CD4-positive, alpha-beta T cell treated with Interleukin-15 for 1 hour (primary cell): ENCODE results near the gene SLC18A2.
"Not testable (repeated sequence)": the region's sequence is repeated elsewhere in the genome, so short reads cannot be mapped to it uniquely, and the experiment has no call there.

Experiments used
- DNase-seq: peaks from one replicate; pipeline ENCODE4 v3.0.0-alpha.2; 2020

SLC18A2 gene

GRCh38 chr10:117266400-117266799 lies 25.5 kb downstream of the SLC18A2 start:
- no peak for DNase-seq

DNA sequence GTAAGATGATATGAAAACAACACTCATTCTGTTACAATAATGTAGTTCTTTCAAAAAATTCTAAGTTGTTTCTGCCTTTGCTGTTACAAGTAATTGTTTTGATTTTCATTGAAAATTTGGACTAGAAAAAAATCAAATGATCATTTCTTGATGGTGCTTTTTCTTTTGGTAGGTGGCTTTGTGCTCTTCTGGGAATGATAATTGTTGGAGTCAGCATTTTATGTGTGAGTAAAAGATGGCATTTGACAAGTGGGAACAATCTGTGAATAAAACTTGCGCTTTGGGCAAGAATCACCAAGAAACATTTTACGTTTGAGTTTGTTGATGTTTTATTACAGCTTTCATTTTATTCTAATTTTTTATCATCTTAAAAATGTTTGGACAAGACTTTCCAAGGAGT lies 25.9 kb downstream of the SLC18A2 start:
- no peak for DNase-seq

GRCh38 chr10:117268258-117268657 lies 27.3 kb downstream of the SLC18A2 start:
- no peak for DNase-seq

- no peak for DNase-seq
Observed at GRCh38 chr10:117268907-117269306, 28.0 kb downstream of the SLC18A2 start.

GRCh38 chr10:117271427-117271826 lies 30.5 kb downstream of the SLC18A2 start:
- no peak for DNase-seq

DNA sequence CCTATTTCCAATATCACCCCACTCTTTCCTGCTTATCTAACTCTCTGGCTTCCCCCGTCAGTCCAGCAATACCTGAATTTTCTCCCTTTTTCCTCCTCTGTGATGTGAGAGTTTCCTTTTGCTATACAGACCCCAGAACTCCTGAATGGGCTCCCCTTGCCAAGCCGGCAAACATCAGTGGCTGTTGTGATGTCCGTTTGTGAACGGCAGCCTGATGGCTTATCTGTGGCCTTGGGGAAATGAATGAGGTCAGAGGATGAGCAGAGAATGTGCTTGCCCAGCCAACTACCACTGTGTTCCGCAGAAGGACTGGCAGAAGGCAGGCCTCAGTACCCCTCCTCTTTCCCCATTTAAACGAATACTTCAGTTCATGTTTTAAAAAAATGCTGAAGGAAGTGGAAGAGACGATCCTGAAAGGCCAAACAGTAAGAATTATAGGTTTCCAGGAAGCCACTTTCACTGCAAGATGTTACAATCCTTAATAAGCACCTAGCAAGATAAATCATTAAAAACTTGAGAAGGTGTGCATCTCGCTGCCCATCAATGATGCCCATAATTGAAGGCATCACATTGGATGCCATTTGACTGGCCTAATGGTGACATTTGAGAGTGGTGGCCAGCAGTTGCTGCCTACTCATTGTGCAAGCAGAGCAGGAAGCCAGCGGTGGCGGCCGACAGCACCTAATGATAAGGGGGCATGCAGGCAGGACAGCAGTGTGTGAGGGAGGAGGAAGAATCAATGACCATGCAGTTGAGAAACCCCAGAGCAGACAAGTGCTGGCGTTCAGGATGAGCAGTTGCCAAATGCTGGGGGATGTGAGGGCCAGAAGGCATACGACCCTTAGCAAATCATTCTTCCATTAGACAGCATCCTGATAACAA lies 31.5 kb downstream of the SLC18A2 start:
- no peak for DNase-seq

GRCh38 chr10:117273980-117274379 lies 33.1 kb downstream of the SLC18A2 start:
- no peak for DNase-seq

DNA sequence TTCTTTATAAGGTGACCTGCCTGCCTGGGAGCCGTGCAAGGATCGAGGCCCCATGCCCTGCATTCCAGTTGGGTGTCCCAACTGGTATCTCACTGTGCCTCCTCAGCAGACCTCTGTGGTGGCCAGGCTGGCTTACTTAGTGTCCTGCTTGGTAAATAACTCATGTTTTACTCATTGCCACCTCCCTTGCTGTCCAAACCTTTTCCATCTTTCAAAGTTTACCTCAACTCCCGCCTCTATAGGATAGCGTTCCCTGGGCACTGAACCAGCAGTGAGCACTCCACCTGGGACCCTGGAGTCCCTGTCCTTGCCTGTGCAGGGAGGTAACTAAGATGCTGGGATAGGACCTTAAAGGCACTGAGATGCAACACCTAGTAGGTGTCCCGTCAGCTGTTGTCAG lies 33.6 kb downstream of the SLC18A2 start:
- DNase-seq: no peak

- DNase-seq: no peak
Observed at GRCh38 chr10:117275121-117275520, 34.2 kb downstream of the SLC18A2 start.

DNA sequence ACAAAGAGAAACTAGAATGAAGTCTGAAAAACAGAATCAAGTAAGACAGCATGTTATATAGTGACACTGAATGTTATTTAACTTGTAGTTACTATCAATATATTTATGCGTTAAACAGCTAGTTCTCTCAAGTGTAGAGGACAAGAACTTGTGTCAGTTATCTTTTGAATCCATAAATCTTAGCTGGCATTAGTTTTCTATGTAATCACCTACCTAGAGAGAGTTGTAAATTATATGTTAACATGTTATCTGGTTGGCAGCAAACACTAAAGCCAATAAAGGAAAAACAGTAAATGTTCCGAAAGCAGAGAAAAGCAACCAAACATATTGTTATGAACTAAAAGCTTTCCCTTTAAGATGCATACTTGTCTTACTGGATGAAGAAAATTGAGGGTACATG lies 36.8 kb downstream of the SLC18A2 start:
- DNase-seq: no peak

GRCh38 chr10:117284716-117285494 lies 44.0 kb downstream of the SLC18A2 start:
- no peak for DNase-seq

- not testable (repeated sequence) for DNase-seq
Observed at GRCh38 chr10:117290872-117291271, 50.0 kb downstream of the SLC18A2 start.

GRCh38 chr10:117294039-117294645 lies 53.2 kb downstream of the SLC18A2 start:
- DNase-seq: no peak

DNA sequence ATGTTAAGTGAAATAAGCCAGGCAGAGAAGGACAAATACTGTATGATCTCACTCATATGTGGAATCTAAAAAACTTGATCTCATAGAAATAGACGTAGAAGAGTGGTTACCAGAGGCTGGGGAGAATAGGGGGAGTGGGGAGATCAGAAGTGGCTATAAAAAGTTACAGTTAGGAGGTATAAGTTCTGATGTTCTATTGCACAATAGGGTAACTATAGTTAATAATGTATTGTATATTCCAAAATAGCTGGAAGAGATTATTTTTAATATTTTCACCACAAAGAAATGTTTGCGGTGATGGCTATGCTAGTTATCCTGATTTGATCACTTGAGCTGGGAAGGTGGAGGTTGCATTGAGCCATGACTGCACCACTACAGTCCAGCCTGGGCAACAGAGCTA lies 53.8 kb downstream of the SLC18A2 start:
- no peak for DNase-seq

DNA sequence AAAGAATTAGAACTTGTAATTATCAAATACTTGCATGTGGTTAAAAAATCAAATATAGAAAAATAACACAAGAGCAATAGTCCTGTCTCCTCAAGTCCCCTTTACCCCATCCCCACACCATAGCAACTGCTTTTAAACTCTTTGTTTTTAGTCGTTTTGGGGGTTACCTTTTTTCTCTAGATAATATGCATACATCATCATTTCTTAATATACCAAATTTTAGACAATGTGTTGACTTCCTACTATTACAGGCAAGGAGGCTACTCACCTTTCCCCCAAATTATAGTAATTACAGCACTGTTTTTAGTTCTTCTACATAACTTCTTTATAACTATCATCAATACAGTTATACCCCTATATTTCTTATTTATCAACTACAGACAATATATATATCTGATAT lies 57.3 kb downstream of the SLC18A2 start:
- no peak for DNase-seq

DNA sequence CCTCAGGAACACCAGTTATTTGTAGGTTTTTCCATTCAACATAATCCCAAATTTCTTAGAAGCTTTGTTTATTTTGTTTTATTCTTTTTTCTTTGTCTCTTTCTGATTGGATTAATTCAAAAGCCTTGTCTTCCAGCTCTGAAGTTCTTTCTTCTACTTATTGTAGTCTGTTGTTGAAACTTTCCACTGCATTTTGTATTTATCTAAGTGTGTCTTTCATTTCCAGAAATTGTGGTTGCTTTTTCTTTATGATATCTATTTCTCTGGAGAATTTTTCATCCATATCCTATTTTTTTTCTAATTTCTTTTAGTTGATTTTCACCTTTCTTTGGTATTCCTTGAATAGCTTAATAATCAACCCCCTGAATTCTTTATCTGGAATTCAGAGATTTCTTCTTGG lies 58.5 kb downstream of the SLC18A2 start:
- DNase-seq: no peak

- no peak for DNase-seq
Observed at GRCh38 chr10:117300671-117301070, 59.8 kb downstream of the SLC18A2 start.

DNA sequence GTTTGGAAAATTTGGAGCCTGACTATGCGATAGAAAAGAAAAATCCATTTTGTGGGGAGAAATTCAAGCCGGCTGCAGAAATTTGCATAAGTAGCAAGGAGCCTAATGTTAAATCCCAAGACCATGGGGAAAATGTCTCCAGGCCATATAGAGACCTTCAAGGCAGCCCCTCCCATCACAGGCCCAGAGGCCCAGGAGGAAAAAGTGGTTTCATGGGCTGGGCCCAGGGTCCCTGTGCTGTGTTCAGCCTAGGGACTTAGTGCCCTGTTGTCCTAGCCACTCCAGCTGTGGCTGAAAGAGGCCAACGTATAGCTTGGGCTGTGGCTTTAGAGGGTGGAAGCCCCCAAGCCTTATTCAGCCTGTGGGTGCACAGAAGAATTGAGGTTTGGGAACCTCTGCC lies 62.5 kb downstream of the SLC18A2 start:
- not testable (repeated sequence) for DNase-seq

GRCh38 chr10:117306674-117307073 lies 65.8 kb downstream of the SLC18A2 start:
- no peak for DNase-seq

DNA sequence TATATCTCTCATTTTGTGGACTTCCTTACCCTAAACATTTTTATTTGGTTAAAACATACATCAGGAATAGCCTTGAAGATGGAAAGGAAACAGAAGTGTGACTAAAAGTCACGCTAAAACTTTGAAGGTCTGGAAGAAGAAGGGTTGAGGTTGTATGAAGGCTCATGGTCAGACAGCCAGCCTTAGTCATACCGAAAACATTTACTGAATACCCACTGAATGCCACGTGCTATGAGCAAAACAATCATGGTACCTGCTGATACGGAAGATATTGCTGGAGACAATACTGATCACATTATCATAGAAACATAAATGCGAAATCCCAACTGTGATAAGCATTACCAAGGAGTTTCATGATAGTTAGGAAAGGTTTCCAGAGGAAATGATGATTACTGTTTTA lies 70.3 kb downstream of the SLC18A2 start:
- DNase-seq: no peak

DNA sequence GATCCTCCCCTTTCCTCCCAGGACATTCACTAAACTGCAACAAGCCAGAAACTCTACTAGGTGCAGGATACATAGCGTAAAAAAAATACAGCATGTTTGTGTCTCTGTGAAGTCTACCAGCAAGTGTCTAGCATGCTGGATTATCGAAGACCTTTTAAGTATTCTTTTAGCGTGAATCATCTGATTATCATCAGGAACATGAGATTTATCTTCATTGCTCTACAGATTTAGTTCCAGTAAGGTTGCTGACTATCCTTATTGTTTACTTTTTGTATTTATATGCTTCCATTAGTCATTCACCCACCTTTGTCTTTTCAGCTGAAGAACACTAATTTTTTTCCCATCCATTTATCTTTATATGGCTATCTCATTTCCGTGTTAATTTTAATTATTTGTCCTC lies 71.5 kb downstream of the SLC18A2 start:
- DNase-seq: no peak

- no peak for DNase-seq
Observed at GRCh38 chr10:117313641-117314040, 72.7 kb downstream of the SLC18A2 start.

- DNase-seq: no peak
Observed at GRCh38 chr10:117316701-117317100, 75.8 kb downstream of the SLC18A2 start.

- no peak for DNase-seq
Observed at GRCh38 chr10:117318909-117319308, 78.0 kb downstream of the SLC18A2 start.
